Panc1 (cell line): ENCODE measurements around the gene PPHLN1.

Source experiments
- POLR2AphosphoS5 ChIP-seq: IDR thresholded peaks from 2 replicates; pipeline ENCODE4 v1.6.1; 2012; ENCODE audit warnings: mild to moderate bottlenecking, low read depth, low read length, moderate library complexity
- TF ChIP-seq, protein P1 (sequence below): fragments of 450-650 bp; IDR thresholded peaks from 2 replicates; pipeline ENCODE4 v1.5.1; 2017; ENCODE audit warnings: mild to moderate bottlenecking
- TF ChIP-seq, protein P2 (sequence below), 2 experiments: IDR thresholded peaks; 2 replicates each; pipeline ENCODE4 v1.6.1; 2011 to 2012; ENCODE audit warnings: low read depth in 2 of 2, control low read depth in 1 of 2, low read length in 1 of 2, mild to moderate bottlenecking in 1 of 2, moderate library complexity in 1 of 2; ENCODE audit not compliant: insufficient read depth in 1 of 2

DNA sequence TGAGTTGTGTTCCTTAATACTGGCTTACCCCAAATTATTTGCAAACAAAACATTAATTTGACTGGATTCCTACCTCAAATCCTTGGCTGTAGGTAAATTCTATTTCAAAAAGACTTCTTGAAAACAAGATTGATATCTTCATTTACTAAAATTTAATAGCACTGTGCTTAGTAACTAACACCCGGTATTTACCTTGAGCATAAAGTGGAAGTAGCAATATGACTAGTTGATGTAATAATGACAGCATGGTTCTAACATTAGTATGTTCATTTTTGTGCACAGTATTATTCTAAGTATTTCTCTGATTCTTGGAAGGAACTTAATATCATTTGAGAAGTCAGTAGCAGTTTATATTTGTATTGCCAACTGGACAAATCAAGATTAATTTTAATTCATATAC is 96.8 kb downstream of the PPHLN1 start:
- TF ChIP-seq, protein P1, sequence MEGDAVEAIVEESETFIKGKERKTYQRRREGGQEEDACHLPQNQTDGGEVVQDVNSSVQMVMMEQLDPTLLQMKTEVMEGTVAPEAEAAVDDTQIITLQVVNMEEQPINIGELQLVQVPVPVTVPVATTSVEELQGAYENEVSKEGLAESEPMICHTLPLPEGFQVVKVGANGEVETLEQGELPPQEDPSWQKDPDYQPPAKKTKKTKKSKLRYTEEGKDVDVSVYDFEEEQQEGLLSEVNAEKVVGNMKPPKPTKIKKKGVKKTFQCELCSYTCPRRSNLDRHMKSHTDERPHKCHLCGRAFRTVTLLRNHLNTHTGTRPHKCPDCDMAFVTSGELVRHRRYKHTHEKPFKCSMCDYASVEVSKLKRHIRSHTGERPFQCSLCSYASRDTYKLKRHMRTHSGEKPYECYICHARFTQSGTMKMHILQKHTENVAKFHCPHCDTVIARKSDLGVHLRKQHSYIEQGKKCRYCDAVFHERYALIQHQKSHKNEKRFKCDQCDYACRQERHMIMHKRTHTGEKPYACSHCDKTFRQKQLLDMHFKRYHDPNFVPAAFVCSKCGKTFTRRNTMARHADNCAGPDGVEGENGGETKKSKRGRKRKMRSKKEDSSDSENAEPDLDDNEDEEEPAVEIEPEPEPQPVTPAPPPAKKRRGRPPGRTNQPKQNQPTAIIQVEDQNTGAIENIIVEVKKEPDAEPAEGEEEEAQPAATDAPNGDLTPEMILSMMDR = no peak
- TF ChIP-seq POLR2AphosphoS5 = no peak
- TF ChIP-seq, protein P2, sequence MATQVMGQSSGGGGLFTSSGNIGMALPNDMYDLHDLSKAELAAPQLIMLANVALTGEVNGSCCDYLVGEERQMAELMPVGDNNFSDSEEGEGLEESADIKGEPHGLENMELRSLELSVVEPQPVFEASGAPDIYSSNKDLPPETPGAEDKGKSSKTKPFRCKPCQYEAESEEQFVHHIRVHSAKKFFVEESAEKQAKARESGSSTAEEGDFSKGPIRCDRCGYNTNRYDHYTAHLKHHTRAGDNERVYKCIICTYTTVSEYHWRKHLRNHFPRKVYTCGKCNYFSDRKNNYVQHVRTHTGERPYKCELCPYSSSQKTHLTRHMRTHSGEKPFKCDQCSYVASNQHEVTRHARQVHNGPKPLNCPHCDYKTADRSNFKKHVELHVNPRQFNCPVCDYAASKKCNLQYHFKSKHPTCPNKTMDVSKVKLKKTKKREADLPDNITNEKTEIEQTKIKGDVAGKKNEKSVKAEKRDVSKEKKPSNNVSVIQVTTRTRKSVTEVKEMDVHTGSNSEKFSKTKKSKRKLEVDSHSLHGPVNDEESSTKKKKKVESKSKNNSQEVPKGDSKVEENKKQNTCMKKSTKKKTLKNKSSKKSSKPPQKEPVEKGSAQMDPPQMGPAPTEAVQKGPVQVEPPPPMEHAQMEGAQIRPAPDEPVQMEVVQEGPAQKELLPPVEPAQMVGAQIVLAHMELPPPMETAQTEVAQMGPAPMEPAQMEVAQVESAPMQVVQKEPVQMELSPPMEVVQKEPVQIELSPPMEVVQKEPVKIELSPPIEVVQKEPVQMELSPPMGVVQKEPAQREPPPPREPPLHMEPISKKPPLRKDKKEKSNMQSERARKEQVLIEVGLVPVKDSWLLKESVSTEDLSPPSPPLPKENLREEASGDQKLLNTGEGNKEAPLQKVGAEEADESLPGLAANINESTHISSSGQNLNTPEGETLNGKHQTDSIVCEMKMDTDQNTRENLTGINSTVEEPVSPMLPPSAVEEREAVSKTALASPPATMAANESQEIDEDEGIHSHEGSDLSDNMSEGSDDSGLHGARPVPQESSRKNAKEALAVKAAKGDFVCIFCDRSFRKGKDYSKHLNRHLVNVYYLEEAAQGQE (IDR thresholded peaks at IDR 0.05; ENCODE audit: insufficient read depth in 1 of 2, low read depth in 2 of 2, low read length in 1 of 2) = no peak
